NOMO-1 treated with DMSO at 0.1 percent for 48 hours (cell line): ENCODE results near the gene ACBD6.
A peak's percentile ranks its signal among the peaks of the same experiment; 100 is the strongest.
"Not testable (repeated sequence)": the region's sequence is repeated elsewhere in the genome, so short reads cannot be mapped to it uniquely, and the experiment has no call there.

Experiments used
- DNase-seq: peaks from one replicate; lab custom pipeline; 2025; ENCODE audit not compliant: unreplicated experiment; lab: John Stamatoyannopoulos, UW

The ACBD6 gene, protein sequence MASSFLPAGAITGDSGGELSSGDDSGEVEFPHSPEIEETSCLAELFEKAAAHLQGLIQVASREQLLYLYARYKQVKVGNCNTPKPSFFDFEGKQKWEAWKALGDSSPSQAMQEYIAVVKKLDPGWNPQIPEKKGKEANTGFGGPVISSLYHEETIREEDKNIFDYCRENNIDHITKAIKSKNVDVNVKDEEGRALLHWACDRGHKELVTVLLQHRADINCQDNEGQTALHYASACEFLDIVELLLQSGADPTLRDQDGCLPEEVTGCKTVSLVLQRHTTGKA

DNA sequence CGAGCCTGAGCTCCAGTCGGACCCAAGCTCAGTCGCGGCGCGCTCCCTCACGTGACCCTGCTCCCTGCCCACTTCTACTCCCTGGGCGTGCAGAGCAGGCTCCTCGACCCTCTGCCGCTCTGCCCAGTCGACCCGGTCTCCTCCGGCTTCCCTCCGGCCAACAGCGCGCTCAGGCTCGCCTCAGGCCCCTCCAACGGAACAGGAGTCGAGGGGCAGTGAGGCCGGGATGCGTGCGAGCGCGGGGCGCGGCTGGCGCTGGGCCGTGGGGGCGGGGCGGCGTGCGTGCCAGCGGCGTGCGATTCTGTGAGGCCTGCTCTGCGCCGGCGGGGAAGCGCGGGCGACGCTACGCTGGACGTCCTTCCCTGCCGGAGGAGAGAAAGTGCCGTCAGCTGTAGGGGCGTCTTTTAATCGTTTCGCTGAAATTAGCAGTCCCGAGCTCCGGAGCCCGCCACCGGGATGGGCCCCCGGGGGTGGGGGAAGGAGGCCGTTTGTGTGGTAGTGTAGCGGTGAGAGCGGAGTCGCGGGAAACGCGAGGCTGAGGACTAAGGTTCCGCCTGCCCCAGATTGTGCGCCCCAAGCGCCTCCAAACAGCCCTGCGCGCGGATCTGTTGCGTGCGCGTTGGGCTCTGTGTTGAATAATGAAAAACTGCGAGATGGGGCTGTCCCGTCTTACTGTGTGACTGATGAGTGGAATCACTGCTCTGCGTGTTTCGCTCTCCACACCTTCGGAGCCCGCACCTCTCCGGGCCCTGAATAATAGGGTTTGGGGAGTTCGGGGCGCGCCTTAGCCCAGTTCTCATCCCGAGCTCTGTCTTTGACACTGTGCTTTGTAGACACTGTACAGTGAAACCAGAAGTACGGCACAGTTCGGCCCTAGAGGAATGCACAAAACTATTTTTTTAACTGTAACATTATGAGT lies at the start of gene ACBD6:
TSS of gene ACBD6 (minus strand) at position 217 of the 919 bp plus-strand sequence. CDS start 311 bp downstream, outside the sequence.
- peak; percentile 86 for DNase-seq

GRCh38 chr1:180551997-180552396 lies 49.6 kb upstream of the ACBD6 start:
- DNase-seq, result no peak

- DNase-seq, result no peak
Observed at GRCh38 chr1:180550241-180550640, 47.9 kb upstream of the ACBD6 start.

GRCh38 chr1:180549770-180550169 lies 47.4 kb upstream of the ACBD6 start:
- not testable (repeated sequence) for DNase-seq

GRCh38 chr1:180548686-180549317 lies 46.4 kb upstream of the ACBD6 start:
- no peak for DNase-seq

DNA sequence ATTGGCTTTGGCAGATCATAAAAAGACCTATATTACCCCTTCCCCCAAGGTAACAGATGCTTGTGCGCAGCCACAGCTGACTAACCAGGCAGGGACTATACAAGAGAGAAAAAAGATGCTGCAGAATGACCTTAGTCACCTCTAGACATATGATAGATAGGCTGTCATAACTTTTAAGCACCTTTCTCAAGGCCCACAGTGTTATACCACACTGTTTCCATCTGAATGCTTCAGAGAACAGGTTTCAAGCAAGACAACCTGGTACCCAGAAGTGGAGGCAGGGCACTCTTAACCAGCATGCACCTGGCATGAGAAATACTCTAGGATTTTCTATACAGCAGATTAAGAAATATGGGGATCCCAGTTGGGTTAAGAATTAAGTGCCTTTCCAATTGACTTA lies 43.6 kb upstream of the ACBD6 start:
- no peak for DNase-seq

DNA sequence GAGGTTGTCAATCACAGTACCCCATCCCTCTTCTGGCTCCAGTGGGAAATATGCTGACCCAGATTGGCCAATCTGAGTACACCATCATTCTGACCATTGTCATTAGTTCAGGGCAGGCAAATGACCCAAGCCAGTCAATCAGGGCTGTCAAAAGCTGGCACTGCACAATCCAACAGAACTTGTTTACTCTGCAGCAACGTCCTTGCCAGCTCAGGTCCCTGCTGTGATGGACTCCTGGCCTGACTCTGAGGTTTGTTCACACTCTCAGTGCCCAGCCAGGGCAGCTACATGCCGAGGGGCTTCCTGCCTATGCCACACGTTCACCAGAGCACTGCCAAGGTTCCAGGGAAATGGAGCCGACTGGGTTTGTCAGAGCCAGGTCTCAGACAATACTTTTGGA lies 41.7 kb upstream of the ACBD6 start:
- no peak for DNase-seq

- no peak for DNase-seq
Observed at GRCh38 chr1:180542838-180543145, 40.4 kb upstream of the ACBD6 start.

DNA sequence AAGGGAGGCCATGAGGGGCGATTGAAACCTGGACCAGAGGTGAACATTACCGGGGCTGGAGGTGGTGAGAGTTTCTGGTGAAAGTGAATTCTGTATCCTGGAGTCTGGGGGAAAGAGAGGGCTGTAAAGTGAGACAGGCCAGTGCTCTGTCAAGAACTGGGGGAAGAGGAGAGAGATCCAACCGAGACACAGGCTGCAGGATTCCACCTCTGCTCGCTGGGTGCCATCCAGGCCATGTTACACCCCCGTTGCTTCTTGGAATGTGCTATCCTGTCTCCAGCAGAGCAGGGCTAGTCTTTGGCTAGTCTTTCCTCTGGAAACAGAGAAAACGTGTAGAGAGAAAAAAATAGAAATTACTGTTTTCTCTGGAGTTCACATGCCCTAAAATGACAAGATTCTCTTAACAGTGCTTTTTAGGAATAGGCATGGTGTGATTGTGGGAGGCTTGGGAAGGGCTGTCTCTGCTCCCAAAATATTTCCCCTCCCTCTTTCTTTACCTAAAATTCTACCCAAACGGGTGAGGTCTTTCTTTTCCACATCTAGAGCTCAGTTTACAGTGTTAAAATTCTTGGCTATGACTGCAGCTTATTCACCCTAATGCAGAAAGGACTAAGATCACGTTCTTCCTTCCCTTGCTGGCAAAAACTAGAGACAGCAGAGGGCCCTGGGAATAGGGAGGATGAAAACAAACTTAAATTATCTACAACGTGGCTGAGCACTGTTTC lies 39.9 kb upstream of the ACBD6 start:
- DNase-seq, result no peak

DNA sequence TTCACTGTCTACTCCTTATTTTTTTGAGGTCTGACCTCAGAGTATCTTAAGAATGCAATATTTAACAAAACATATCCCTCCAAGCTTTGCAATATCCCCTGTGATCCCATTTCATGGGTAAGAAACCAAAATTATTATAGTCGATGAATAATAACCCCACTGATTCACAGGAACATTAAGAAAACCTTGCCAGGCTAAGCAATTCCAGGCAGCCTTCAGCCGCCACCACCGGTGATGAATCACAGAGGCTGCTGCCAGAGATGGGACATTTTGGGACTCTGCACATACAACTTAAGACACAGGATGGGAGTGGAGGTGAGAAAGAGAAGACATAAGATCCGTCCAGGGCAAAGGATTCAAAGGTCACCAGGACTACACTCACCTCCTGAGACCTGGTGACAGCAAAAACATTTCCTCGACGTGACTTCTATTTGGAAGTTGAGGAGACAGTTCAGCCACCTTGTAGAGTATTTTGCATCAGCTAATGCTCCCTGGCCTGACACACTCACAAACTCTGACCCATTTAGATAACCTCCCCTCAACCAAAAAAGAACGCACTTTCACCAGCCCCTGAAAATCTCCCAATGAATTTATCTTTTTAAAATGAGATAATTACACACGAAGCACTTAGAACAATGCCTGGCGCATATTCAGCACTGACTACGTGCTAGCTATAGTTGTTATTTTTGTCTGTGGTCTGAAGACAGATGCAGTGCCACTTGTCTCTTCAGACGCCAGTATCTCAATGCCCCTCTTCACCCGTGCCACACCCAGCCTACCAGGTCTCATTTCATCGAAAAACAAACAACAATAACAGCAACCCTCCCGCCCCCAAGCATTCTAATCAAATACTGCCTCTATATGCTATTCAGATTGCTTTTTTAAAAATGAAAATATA lies 38.6 kb upstream of the ACBD6 start:
- no peak for DNase-seq

- no peak for DNase-seq
Observed at GRCh38 chr1:180539136-180539535, 36.8 kb upstream of the ACBD6 start.

GRCh38 chr1:180536821-180537372 lies 34.5 kb upstream of the ACBD6 start:
- no peak for DNase-seq

- DNase-seq, result no peak
Observed at GRCh38 chr1:180535418-180535999, 33.1 kb upstream of the ACBD6 start.

- DNase-seq, result no peak
Observed at GRCh38 chr1:180534214-180534613, 31.8 kb upstream of the ACBD6 start.

DNA sequence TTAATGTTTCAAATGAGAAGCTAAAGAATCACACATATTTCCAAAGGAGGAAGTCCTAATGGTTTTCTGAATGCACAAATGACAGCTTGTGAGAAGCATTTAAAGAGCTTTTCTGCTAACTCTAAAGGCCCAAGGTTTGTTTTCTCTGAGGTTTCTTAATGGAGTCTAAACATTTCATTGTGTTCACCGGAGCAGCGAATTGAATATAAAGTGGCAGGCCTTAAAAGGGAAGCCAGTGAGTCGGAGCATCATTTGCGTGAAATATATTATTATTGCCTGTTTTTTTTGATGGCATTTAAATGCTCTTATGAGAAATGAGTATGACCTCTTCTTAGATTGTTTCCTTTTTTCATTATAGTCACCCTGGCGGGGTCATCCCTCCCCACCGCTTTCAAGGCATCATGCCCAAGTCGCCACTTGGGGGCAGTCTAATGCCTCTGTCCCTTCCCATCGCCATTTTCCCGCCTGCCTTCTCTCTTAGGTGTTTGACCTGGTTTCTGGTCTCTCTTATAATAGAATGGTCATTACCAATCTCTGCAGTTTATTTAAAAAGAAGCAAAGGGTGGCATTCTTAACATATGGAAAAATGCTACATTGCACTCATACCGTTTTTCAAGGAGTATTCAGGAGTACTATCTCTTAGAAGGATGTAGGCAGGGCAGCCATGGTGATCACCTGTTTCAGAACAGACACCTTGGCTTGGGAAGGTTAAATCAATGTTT lies 31.1 kb upstream of the ACBD6 start:
- DNase-seq, result peak; percentile 61

DNA sequence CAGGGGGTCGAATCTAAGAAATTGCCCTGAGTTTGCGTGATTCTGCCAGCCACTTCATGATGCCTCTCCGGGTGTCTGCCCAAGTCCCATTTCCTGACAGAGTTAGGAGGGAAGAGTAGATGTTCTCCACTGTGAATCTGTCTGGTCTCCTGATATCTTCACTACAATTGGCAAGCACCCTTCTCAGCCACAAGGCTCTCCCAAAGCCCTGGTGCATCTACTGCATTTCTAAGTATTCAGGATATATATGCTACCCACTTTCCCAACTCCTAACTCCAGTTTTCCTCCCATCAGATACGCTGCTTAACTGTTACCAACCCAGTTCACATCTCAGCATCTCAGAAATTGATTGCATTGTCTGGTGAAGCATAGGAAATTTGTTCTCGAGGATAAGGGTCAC lies 30.5 kb upstream of the ACBD6 start:
- no peak for DNase-seq

DNA sequence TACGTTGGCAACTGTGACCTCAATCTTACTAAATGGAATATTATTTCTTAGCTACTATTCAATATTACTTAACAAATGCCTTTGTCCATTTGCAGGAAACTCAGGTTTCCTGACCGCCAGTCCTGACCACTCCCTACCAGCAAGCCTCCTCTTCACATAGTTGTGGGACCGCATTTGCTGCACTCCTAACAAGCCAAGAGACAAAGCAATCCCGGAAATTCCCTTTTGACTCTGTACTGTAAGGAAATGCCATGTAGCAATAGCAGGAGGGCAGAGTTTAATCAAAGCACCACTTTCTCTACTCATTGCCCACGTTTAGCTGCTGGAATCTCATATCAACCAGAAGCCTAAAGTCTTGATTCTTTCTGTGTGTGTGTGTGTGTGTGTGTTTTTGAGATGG lies 28.1 kb upstream of the ACBD6 start:
- no peak for DNase-seq

DNA sequence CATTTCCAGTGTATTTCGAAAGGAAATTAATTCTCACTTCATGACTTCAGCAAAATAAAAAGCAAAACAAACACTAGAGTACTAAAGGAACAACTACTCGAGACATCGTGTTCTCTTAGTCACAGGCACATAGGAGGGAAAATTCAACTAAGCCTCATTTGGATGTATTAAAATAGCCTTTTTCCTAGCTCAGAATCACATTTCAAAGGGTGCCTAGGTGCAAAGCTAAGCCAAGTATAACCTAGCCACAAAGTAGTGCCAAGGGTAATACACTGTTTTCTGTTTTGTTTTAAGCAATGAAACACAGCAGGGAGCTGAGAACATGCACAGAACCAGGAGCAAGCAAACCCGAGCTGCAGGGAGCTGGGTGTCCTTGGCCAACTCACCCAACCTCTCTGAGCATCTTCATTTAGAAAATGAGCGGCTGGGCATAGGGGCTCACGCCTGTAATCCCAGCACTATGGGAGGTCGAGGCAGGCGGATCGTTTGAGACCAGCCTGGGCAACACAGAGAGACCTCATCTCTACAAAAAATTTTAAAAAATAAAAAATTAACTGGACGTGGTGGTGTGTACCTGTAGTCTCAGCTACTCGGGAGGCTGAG lies 26.6 kb upstream of the ACBD6 start:
- DNase-seq, result no peak
